Vagina (tissue), 2 donors: ENCODE data around the gene DHX57.

Experiments used
- POLR2A ChIP-seq, 2 donors: fragments of 450-650 bp; IDR thresholded peaks; one replicate each; pipeline ENCODE4 v1.6.1; 2017; ENCODE audit warnings: antibody characterized with exemption in 2 of 2, mild to moderate bottlenecking in 2 of 2, moderate library complexity in 2 of 2
- POLR2AphosphoS5 ChIP-seq, 2 donors: sonication (generic); formaldehyde crosslinking; IDR thresholded peaks; one replicate each; pipeline ENCODE4 v1.9.0; 2017; ENCODE audit warnings: antibody characterized with exemption in 2 of 2, mild to moderate bottlenecking in 2 of 2, low read depth in 1 of 2; ENCODE audit not compliant: insufficient read depth in 1 of 2

DNA sequence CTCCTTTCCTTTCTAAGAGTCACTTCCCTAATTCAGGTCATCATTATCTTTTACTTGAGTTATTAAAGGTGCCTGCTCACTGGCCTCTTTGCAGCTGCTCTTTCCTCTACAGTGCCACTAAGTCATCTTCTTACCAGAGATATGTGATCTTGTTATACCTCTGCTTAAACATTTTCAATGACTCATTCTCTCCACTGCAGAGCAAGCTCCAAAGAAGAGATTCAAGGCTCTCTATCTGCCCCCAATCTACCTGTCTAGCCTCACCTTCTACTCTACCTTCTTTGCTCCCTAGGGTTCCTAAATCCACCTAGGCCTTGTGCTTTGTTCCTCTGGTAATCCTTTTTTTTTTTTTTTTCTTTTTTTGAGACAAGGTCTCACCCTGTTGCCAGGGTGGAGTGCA, 17.1 kb upstream of the DHX57 start:
- TF ChIP-seq POLR2A (IDR thresholded peaks at IDR 0.05): no peak
- no peak for TF ChIP-seq POLR2AphosphoS5 (IDR thresholded peaks at IDR 0.05; ENCODE audit: insufficient read depth in 1 of 2, low read depth in 1 of 2)
